Mesenchymal stem cell (in vitro differentiated cells and primary cell): ENCODE data around the gene CILP.
"Not testable (repeated sequence)": the region's sequence is repeated elsewhere in the genome, so short reads cannot be mapped to it uniquely, and the experiment has no call there.

Experiments used
- DNase-seq: peaks from one replicate; pipeline ENCODE4 v3.0.0-alpha.2; 2013
- H2AFZ ChIP-seq: one replicate; pipeline ENCODE4 v1.6.1; 2013; ENCODE audit warnings: low read depth, mild to moderate bottlenecking, control low read depth, inconsistent platforms, low read length, moderate library complexity
- H2AK5ac ChIP-seq: 2 replicates; pipeline ENCODE4 v1.6.1; 2013; ENCODE audit warnings: low read length, moderate library complexity, mild to moderate bottlenecking, inconsistent platforms; ENCODE audit not compliant: severe bottlenecking
- H2BK120ac ChIP-seq: one replicate; pipeline ENCODE4 v1.6.1; 2013; ENCODE audit warnings: low read depth, mild to moderate bottlenecking, inconsistent platforms, low read length, moderate library complexity
- H2BK12ac ChIP-seq, 2 experiments: one replicate each; pipeline ENCODE4 v1.6.1; 2013; ENCODE audit warnings: inconsistent platforms in 2 of 2, low read length in 2 of 2, mild to moderate bottlenecking in 2 of 2, moderate library complexity in 2 of 2, control low read depth in 1 of 2
- H2BK15ac ChIP-seq: one replicate; pipeline ENCODE4 v1.6.1; 2013; ENCODE audit warnings: mild to moderate bottlenecking, low read depth, inconsistent platforms; ENCODE audit not compliant: poor library complexity, severe bottlenecking
- H2BK5ac ChIP-seq: 2 replicates; pipeline ENCODE4 v1.6.1; 2013; ENCODE audit warnings: low read depth, mild to moderate bottlenecking, low read length, control low read depth, inconsistent platforms; ENCODE audit not compliant: poor library complexity, severe bottlenecking
- H3K14ac ChIP-seq, 2 experiments: one replicate each; pipeline ENCODE4 v1.6.1; 2013; ENCODE audit warnings: inconsistent platforms in 2 of 2, low read length in 2 of 2, control low read depth in 1 of 2, mild to moderate bottlenecking in 1 of 2, moderate library complexity in 1 of 2
- H3K18ac ChIP-seq, 2 experiments: one replicate each; pipeline ENCODE4 v1.6.1; 2013; ENCODE audit warnings: inconsistent platforms in 2 of 2, low read length in 2 of 2, control low read depth in 1 of 2, low read depth in 1 of 2, mild to moderate bottlenecking in 1 of 2
- H3K23ac ChIP-seq, 2 experiments: one replicate each; pipeline ENCODE4 v1.6.1; 2013; ENCODE audit warnings: inconsistent platforms in 2 of 2, low read length in 2 of 2, mild to moderate bottlenecking in 2 of 2, moderate library complexity in 2 of 2, control low read depth in 1 of 2
- H3K27ac ChIP-seq: 2 replicates; pipeline ENCODE4 v1.5.1; 2013; ENCODE audit warnings: mild to moderate bottlenecking, moderate library complexity, low read length, control low read depth, inconsistent platforms; ENCODE audit not compliant: poor library complexity, severe bottlenecking
- H3K27me3 ChIP-seq, 2 experiments: 2 replicates each; pipeline versions ENCODE4 v1.6.1 to v1.7.0; 2013; ENCODE audit warnings: low read length in 2 of 2, mild to moderate bottlenecking in 2 of 2, moderate library complexity in 2 of 2, control low read depth in 1 of 2, inconsistent platforms in 1 of 2; ENCODE audit not compliant: control insufficient read depth in 1 of 2, insufficient read depth in 1 of 2
- H3K36me3 ChIP-seq, 2 experiments: 2 replicates each; pipeline versions ENCODE4 v1.6.1 to v1.7.0; 2013; ENCODE audit warnings: low read length in 2 of 2, control low read depth in 1 of 2, inconsistent platforms in 1 of 2, low read depth in 1 of 2, mild to moderate bottlenecking in 1 of 2; ENCODE audit not compliant: insufficient read depth in 2 of 2, control insufficient read depth in 1 of 2
- H3K4ac ChIP-seq, 2 experiments: one replicate each; pipeline ENCODE4 v1.6.1; 2013; ENCODE audit warnings: inconsistent platforms in 2 of 2, low read length in 2 of 2, mild to moderate bottlenecking in 2 of 2, moderate library complexity in 2 of 2, control low read depth in 1 of 2, low read depth in 1 of 2
- H3K4me1 ChIP-seq: 2 replicates; pipeline ENCODE4 v1.6.1; 2013; ENCODE audit warnings: low read depth, low read length, control low read depth; ENCODE audit not compliant: control insufficient read depth, insufficient read depth
- H3K4me2 ChIP-seq: 2 replicates; pipeline ENCODE4 v1.6.1; 2013; ENCODE audit warnings: low read length, mild to moderate bottlenecking, inconsistent platforms; ENCODE audit not compliant: poor library complexity, severe bottlenecking
- H3K4me3 ChIP-seq, 2 experiments: 2 replicates each; pipeline versions ENCODE4 v1.5.1 to v1.7.0; 2013; ENCODE audit warnings: low read length in 2 of 2, mild to moderate bottlenecking in 2 of 2, control low read depth in 1 of 2, low read depth in 1 of 2; ENCODE audit not compliant: insufficient read depth in 1 of 2
- H3K79me1 ChIP-seq: replicated peaks from 2 replicates; pipeline ENCODE4 v1.6.1; 2013; ENCODE audit warnings: mild to moderate bottlenecking, control low read depth, low read length, inconsistent platforms; ENCODE audit not compliant: poor library complexity, severe bottlenecking
- H3K9ac ChIP-seq: 2 replicates; pipeline ENCODE4 v1.7.0; 2013; ENCODE audit warnings: mild to moderate bottlenecking, low read length, moderate library complexity
- H3K9me3 ChIP-seq: 2 replicates; pipeline ENCODE4 v1.7.0; 2013; ENCODE audit warnings: mild to moderate bottlenecking, low read length; ENCODE audit not compliant: control insufficient read depth
- H4K8ac ChIP-seq: one replicate; pipeline ENCODE4 v1.6.1; 2013; ENCODE audit warnings: inconsistent platforms, mild to moderate bottlenecking, low read length, moderate library complexity
- H4K91ac ChIP-seq: one replicate; pipeline ENCODE4 v1.6.1; 2013; ENCODE audit warnings: mild to moderate bottlenecking, low read length, inconsistent platforms
- WGBS: methylation state at CpG from one replicate; pipeline ENCODE4 v1.1.7; 2013; ENCODE audit warnings: mixed read lengths; 5-methylcytosine and 5-hydroxymethylcytosine counted together

CILP gene

DNA sequence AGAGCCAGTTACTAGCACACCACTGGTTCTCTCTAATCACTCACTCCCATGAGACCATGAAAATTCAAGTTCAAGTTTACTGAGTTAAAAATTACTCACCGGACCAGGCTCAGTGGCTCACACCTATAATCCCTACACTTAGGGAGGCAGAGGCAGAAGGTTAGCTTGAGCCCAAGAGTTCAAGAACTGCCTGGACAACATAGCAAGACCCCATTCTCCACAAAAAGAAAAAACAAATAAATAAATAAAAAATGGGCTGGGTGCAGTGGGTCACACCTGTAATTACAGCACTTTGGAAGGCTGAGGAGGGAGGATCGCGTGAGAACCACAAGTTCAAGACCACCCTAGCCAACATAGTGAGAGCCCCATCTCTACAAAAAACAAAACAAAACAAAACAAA lies 21.2 kb upstream of the CILP start:
- no peaks in the 10 kb centered on the region for H3K36me3 ChIP-seq
- no peaks in the 10 kb centered on the region for H3K27me3 ChIP-seq
- no peak overlapping the region for H2BK120ac ChIP-seq
- H4K91ac ChIP-seq, result no peak overlapping the region
- H2BK5ac ChIP-seq, result no peak overlapping the region
- no peak overlapping the region for H3K4me2 ChIP-seq
- no peaks in the 10 kb centered on the region for H3K79me1 ChIP-seq
- H3K18ac ChIP-seq, result no peak overlapping the region
- H3K9me3 ChIP-seq, result no peaks in the 10 kb centered on the region
- no peak overlapping the region for H2BK15ac ChIP-seq
- no peak overlapping the region for H2AK5ac ChIP-seq
- H3K27ac ChIP-seq, result no peak overlapping the region
- no peak overlapping the region for H3K23ac ChIP-seq
- no peak overlapping the region for H2AFZ ChIP-seq
- peaks cover 4% of the 10 kb centered on the region for H3K4me1 ChIP-seq
- no peak overlapping the region for H4K8ac ChIP-seq
- H2BK12ac ChIP-seq, result no peak overlapping the region
- DNase-seq, result no peak
- H3K14ac ChIP-seq, result no peak overlapping the region
- no peak overlapping the region for H3K4ac ChIP-seq
- no peak overlapping the region for H3K4me3 ChIP-seq
- WGBS, result 91% methylated on average over 3 of the region's 3 CpGs
- H3K9ac ChIP-seq, result no peak overlapping the region

DNA sequence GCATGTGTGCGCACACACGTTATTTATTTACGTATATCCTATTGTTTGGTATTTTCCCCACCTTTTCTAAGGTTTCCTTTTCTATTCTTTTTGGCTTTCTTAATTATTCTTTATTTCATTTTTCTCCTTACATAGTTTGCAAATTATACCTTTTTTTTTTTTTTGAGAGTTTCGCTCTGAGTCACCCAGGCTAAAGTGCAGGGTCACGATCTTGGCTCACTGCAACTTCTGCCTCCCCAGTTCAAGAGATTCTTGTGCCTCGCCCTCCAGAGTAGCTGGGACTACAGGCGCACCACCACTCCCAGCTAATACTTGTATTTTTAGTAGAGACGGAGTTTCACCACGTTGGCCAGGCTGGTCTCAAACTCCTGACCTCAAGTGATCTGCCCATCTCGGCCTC lies 20.0 kb upstream of the CILP start:
- H2AFZ ChIP-seq, result no peak overlapping the region
- no peak overlapping the region for H2BK15ac ChIP-seq
- H4K8ac ChIP-seq, result no peak overlapping the region
- H3K4me3 ChIP-seq, result no peak overlapping the region
- H3K36me3 ChIP-seq, result no peaks in the 10 kb centered on the region
- peaks cover 2% of the 10 kb centered on the region for H3K4me1 ChIP-seq
- no peak overlapping the region for H3K4me2 ChIP-seq
- no peak overlapping the region for H3K14ac ChIP-seq
- H2BK12ac ChIP-seq, result no peak overlapping the region
- no peak overlapping the region for H3K4ac ChIP-seq
- no peak overlapping the region for H2BK5ac ChIP-seq
- no peak overlapping the region for H2AK5ac ChIP-seq
- no peak overlapping the region for H2BK120ac ChIP-seq
- H3K23ac ChIP-seq, result no peak overlapping the region
- no peaks in the 10 kb centered on the region for H3K9me3 ChIP-seq
- no peak overlapping the region for H3K9ac ChIP-seq
- no peak overlapping the region for H3K18ac ChIP-seq
- H4K91ac ChIP-seq, result no peak overlapping the region
- H3K27ac ChIP-seq, result no peak overlapping the region
- H3K27me3 ChIP-seq, result no peaks in the 10 kb centered on the region
- WGBS, result 89% methylated on average over 7 of the region's 10 CpGs
- DNase-seq, result no peak
- no peaks in the 10 kb centered on the region for H3K79me1 ChIP-seq

DNA sequence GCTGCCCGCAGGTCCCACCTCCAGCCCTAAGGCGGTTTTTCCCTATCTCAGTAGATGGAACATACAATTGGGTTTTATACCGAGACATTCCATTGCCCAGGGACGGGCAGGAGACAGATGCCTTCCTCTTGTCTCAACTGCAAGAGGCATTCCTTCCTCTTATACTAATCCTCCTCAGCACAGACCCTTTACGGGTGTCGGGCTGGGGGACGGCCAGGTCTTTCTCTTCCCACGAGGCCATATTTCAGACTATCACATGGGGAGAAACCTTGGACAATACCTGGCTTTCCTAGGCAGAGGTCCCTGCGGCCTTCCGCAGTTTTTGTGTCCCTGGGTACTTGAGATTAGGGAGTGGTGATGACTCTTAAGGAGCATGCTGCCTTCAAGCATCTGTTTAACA lies 15.6 kb upstream of the CILP start:
- not testable (repeated sequence) for H2BK5ac ChIP-seq, H3K23ac ChIP-seq, H3K27me3 ChIP-seq, H3K4me1 ChIP-seq, H3K4me2 ChIP-seq, H4K8ac ChIP-seq, H3K18ac ChIP-seq, DNase-seq, H3K9ac ChIP-seq, H3K14ac ChIP-seq, H2BK15ac ChIP-seq, H3K79me1 ChIP-seq, H2AK5ac ChIP-seq, H2BK120ac ChIP-seq, H4K91ac ChIP-seq, H3K4ac ChIP-seq, H3K27ac ChIP-seq, H3K9me3 ChIP-seq, H2BK12ac ChIP-seq, H3K4me3 ChIP-seq, H2AFZ ChIP-seq, H3K36me3 ChIP-seq
- WGBS, result no CpG with 5 or more reads among the region's 10 CpGs

DNA sequence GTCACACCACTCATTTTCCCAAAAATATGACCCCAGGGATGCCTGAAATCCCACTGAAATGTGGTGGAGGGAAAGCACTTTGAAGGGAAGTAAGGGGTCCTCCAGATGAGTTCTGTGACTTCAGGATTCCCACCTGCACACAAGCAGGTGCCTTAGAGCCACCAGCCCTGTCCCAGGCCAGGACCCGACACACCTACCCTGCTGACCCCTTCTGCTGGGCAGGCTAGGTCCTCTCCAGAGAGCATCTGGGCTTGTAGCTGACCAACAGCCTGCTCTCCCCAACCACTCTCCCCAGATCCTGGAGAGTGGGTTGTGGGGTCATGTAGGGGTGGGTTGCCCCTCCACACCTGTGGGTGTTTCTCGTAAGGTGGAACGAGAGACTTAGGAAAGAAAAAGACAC lies 14.9 kb upstream of the CILP start:
- H3K27me3 ChIP-seq, result no peaks in the 10 kb centered on the region
- peak overlapping the region; percentile 82 for H2AK5ac ChIP-seq
- H3K4ac ChIP-seq, result no peak overlapping the region
- no peak overlapping the region for H2BK120ac ChIP-seq
- H3K14ac ChIP-seq, result peak overlapping the region in 1 of 2 experiments; percentile 82
- no peak overlapping the region for H2BK5ac ChIP-seq
- H4K8ac ChIP-seq, result no peak overlapping the region
- H3K4me1 ChIP-seq, result peaks cover 4% of the 10 kb centered on the region
- H3K36me3 ChIP-seq, result no peaks in the 10 kb centered on the region
- H3K9me3 ChIP-seq, result no peaks in the 10 kb centered on the region
- no peak overlapping the region for H2BK12ac ChIP-seq
- no peak overlapping the region for H3K18ac ChIP-seq
- H3K79me1 ChIP-seq, result no peaks in the 10 kb centered on the region
- no peak overlapping the region for H3K9ac ChIP-seq
- no peak overlapping the region for H3K4me2 ChIP-seq
- no peak overlapping the region for H2AFZ ChIP-seq
- no peak for DNase-seq
- no peak overlapping the region for H3K27ac ChIP-seq
- H3K4me3 ChIP-seq, result no peak overlapping the region
- H3K23ac ChIP-seq, result no peak overlapping the region
- no peak overlapping the region for H2BK15ac ChIP-seq
- no peak overlapping the region for H4K91ac ChIP-seq
- 79% methylated on average over 2 of the region's 3 CpGs for WGBS
